Activated naive CD8-positive, alpha-beta T cell treated with anti-CD3 and anti-CD28 coated beads, Interleukin-2, amount 10 ng/mL, durations not matched to agents 7 days and 5 days (primary cell): ENCODE measurements around the gene BTN1A1. TPM values are rescaled to one million over a fixed set of nuclear protein-coding genes. Genes with fewer than 3 reads are reported as not detected.
"Not testable (repeated sequence)": the region's sequence is repeated elsewhere in the genome, so short reads cannot be mapped to it uniquely, and the experiment has no call there.

ENCODE experiments used
- ATAC-seq: fragments of 150-1000 bp; cut with Tn5 transposase; one replicate; pipeline ENCODE4 v1.10.0; 2021; ENCODE audit warnings: low read depth, moderate library complexity
- POLR2A ChIA-PET: fragments of 350-600 bp; sonication (Branson Sonifier 250); formaldehyde crosslinking; loops from one replicate; lab custom pipeline; 2021; ENCODE audit warnings: antibody characterized with exemption; lab: Charles Lee
- DNase-seq: peaks from one replicate; pipeline ENCODE4 v3.0.0; 2021
- H3K27ac Mint-ChIP-seq: one replicate; pipeline ENCODE4 v1.8.0; 2022; ENCODE audit warnings: mild to moderate bottlenecking, mixed read lengths
- H3K27me3 Mint-ChIP-seq: one replicate; pipeline ENCODE4 v1.8.0; 2022; ENCODE audit warnings: mild to moderate bottlenecking, moderate library complexity, mixed read lengths
- H3K36me3 Mint-ChIP-seq: one replicate; pipeline ENCODE4 v1.8.0; 2021; ENCODE audit warnings: mild to moderate bottlenecking, mixed read lengths
- H3K4me1 Mint-ChIP-seq: one replicate; pipeline ENCODE4 v1.8.0; 2021; ENCODE audit warnings: mixed read lengths
- H3K4me3 Mint-ChIP-seq: one replicate; pipeline ENCODE4 v1.8.0; 2022; ENCODE audit warnings: mild to moderate bottlenecking, moderate library complexity, mixed read lengths
- H3K9me3 Mint-ChIP-seq: one replicate; pipeline ENCODE4 v1.8.0; 2021; ENCODE audit warnings: mixed read lengths
- total RNA-seq, 2 experiments: library from RNA; stranded (reverse); gene quantifications; one replicate each; pipeline ENCODE4 v1.2.3, GENCODE V29; 2021

Gene BTN1A1
- under 1 TPM in 1 of 2 experiments, not detected in 1; 0.11 TPM for total RNA-seq

GRCh38 chr6:26500102-26500501 is at the start of gene BTN1A1:
Gene BTN1A1, plus strand, starts transcription at chr6:26500303. Its CDS starts 984 bp downstream, at chr6:26501287.
- Mint-ChIP-seq H3K27ac (no peak within 1 kb of the TSS), H3K4me3 (no peak within 1 kb of the TSS), H3K36me3 (no peaks in the 10 kb centered on the region), H3K9me3 (no peaks in the 10 kb centered on the region), H3K4me1 (peaks cover 20% of the 10 kb centered on the region), H3K27me3 (peaks cover 46% of the 10 kb centered on the region)
- DNase-seq (no peak), ATAC-seq (no peak)
- POLR2A ChIA-PET, result no interaction called here

- H3K4me1 Mint-ChIP-seq, result peaks cover 11% of the 10 kb centered on the region
- no peak overlapping the region for H3K4me3 Mint-ChIP-seq
- no peak overlapping the region for H3K27ac Mint-ChIP-seq
- H3K36me3 Mint-ChIP-seq, result peaks cover 31% of the 10 kb centered on the region
- no peak for ATAC-seq
- no peaks in the 10 kb centered on the region for H3K9me3 Mint-ChIP-seq
- H3K27me3 Mint-ChIP-seq, result no peaks in the 10 kb centered on the region
- POLR2A ChIA-PET, result no interaction called here
- no peak for DNase-seq
Observed at GRCh38 chr6:26452631-26453235, 47.4 kb upstream of the BTN1A1 start.

- no peak for ATAC-seq
- no peak for DNase-seq
- H3K4me1 Mint-ChIP-seq, result peaks cover 21% of the 10 kb centered on the region
- no peak overlapping the region for H3K4me3 Mint-ChIP-seq
- H3K27me3 Mint-ChIP-seq, result no peaks in the 10 kb centered on the region
- no peaks in the 10 kb centered on the region for H3K9me3 Mint-ChIP-seq
- peaks cover 25% of the 10 kb centered on the region for H3K36me3 Mint-ChIP-seq
- POLR2A ChIA-PET, result interaction anchor here (0.7 to 2.2 kb wide), 3 partner anchors 19 to 122 kb away, joined by 3 to 8 read pairs (median 5); partner anchors contain the start of gene HMGN4
- no peak overlapping the region for H3K27ac Mint-ChIP-seq
Observed at GRCh38 chr6:26454631-26455030, 45.5 kb upstream of the BTN1A1 start.

GRCh38 chr6:26455357-26455970 is 44.6 kb upstream of the BTN1A1 start:
- no peaks in the 10 kb centered on the region for H3K27me3 Mint-ChIP-seq
- no peaks in the 10 kb centered on the region for H3K9me3 Mint-ChIP-seq
- POLR2A ChIA-PET, result interaction anchor here (0.6 to 2.2 kb wide), 3 partner anchors 18 to 83 kb away, joined by 3 to 8 read pairs (median 6); partner anchors contain the start of gene HMGN4
- peaks cover 30% of the 10 kb centered on the region for H3K4me1 Mint-ChIP-seq
- no peak overlapping the region for H3K4me3 Mint-ChIP-seq
- DNase-seq (no peak), ATAC-seq (no peak)
- H3K27ac Mint-ChIP-seq, result peak overlapping the region; percentile 5
- H3K36me3 Mint-ChIP-seq, result peaks cover 25% of the 10 kb centered on the region

- ATAC-seq, result peak; percentile 12
- Mint-ChIP-seq H3K36me3 (peaks cover 28% of the 10 kb centered on the region), H3K9me3 (no peaks in the 10 kb centered on the region), H3K27me3 (no peaks in the 10 kb centered on the region), H3K4me3 (peak overlapping the region; percentile 96), H3K4me1 (peaks cover 40% of the 10 kb centered on the region), H3K27ac (peak overlapping the region; percentile 93)
- POLR2A ChIA-PET, result interaction anchor here (1.2 kb wide), 1 partner anchor 17 kb away, joined by 10 read pairs; no protein-coding TSS in a partner anchor
- DNase-seq, result no peak
Observed at GRCh38 chr6:26457264-26457805, 42.8 kb upstream of the BTN1A1 start.

GRCh38 chr6:26457806-26458688 is 42.1 kb upstream of the BTN1A1 start, which contains the start of gene BTN2A1:
Gene BTN2A1, plus strand, starts transcription at chr6:26457955. Its CDS starts 682 bp downstream, at chr6:26458637.
- H3K36me3 Mint-ChIP-seq, result peaks cover 34% of the 10 kb centered on the region
- peak; percentile 68 for DNase-seq
- peak; percentile 97 for ATAC-seq
- H3K4me3 Mint-ChIP-seq, result peak within 1 kb of the TSS; percentile 96
- H3K4me1 Mint-ChIP-seq, result peaks cover 43% of the 10 kb centered on the region
- H3K27me3 Mint-ChIP-seq, result no peaks in the 10 kb centered on the region
- POLR2A ChIA-PET, result interaction anchor here (1.2 kb wide), 1 partner anchor 16 kb away, joined by 10 read pairs; no protein-coding TSS in a partner anchor
- H3K27ac Mint-ChIP-seq, result peak within 1 kb of the TSS; percentile 93
- H3K9me3 Mint-ChIP-seq, result no peaks in the 10 kb centered on the region

GRCh38 chr6:26459023-26459810 is 40.9 kb upstream of the BTN1A1 start:
- Mint-ChIP-seq H3K4me3 (peak overlapping the region; percentile 76), H3K36me3 (peaks cover 44% of the 10 kb centered on the region), H3K27me3 (no peaks in the 10 kb centered on the region), H3K4me1 (peaks cover 49% of the 10 kb centered on the region), H3K27ac (peak overlapping the region; percentile 74), H3K9me3 (no peaks in the 10 kb centered on the region)
- ATAC-seq (no peak), DNase-seq (no peak)
- POLR2A ChIA-PET, result no interaction called here

- H3K27me3 Mint-ChIP-seq, H3K27ac Mint-ChIP-seq, DNase-seq, H3K4me3 Mint-ChIP-seq, ATAC-seq, H3K9me3 Mint-ChIP-seq, POLR2A ChIA-PET: not testable (repeated sequence)
- Mint-ChIP-seq H3K4me1 (peaks cover 52% of the 10 kb centered on the region), H3K36me3 (peaks cover 59% of the 10 kb centered on the region)
Observed at GRCh38 chr6:26461353-26461752, 38.8 kb upstream of the BTN1A1 start.

- Mint-ChIP-seq H3K27ac (peak overlapping the region; percentile 5), H3K9me3 (no peaks in the 10 kb centered on the region), H3K4me3 (no peak overlapping the region), H3K27me3 (no peaks in the 10 kb centered on the region), H3K36me3 (peaks cover 77% of the 10 kb centered on the region), H3K4me1 (peaks cover 38% of the 10 kb centered on the region)
- ATAC-seq (no peak), DNase-seq (no peak)
- POLR2A ChIA-PET, result interaction anchor here (0.8 kb wide), 1 partner anchor 16 kb away, joined by 3 read pairs; no protein-coding TSS in a partner anchor
Observed at GRCh38 chr6:26464014-26464413, 36.1 kb upstream of the BTN1A1 start.

- POLR2A ChIA-PET, result interaction anchor here (0.8 kb wide), 2 partner anchors 15 to 32 kb away, joined by 3 read pairs; no protein-coding TSS in a partner anchor
- H3K27ac Mint-ChIP-seq, result peak overlapping the region; percentile 5
- no peaks in the 10 kb centered on the region for H3K27me3 Mint-ChIP-seq
- H3K4me1 Mint-ChIP-seq, result peaks cover 34% of the 10 kb centered on the region
- DNase-seq (no peak), ATAC-seq (no peak)
- no peak overlapping the region for H3K4me3 Mint-ChIP-seq
- peaks cover 76% of the 10 kb centered on the region for H3K36me3 Mint-ChIP-seq
- H3K9me3 Mint-ChIP-seq, result no peaks in the 10 kb centered on the region
Observed at GRCh38 chr6:26464416-26465131, 35.5 kb upstream of the BTN1A1 start.

GRCh38 chr6:26465776-26466175 is 34.3 kb upstream of the BTN1A1 start:
- H3K9me3 Mint-ChIP-seq, result no peaks in the 10 kb centered on the region
- DNase-seq, result no peak
- ATAC-seq, result no peak
- H3K4me3 Mint-ChIP-seq, result no peak overlapping the region
- H3K36me3 Mint-ChIP-seq, result peaks cover 69% of the 10 kb centered on the region
- no peaks in the 10 kb centered on the region for H3K27me3 Mint-ChIP-seq
- H3K27ac Mint-ChIP-seq, result no peak overlapping the region
- peaks cover 23% of the 10 kb centered on the region for H3K4me1 Mint-ChIP-seq
- POLR2A ChIA-PET, result no interaction called here

- DNase-seq, result no peak
- Mint-ChIP-seq H3K4me1 (peaks cover 23% of the 10 kb centered on the region), H3K27ac (peak overlapping the region; percentile 22), H3K36me3 (peaks cover 64% of the 10 kb centered on the region), H3K27me3 (no peaks in the 10 kb centered on the region), H3K4me3 (no peak overlapping the region), H3K9me3 (peaks cover 8% of the 10 kb centered on the region)
- ATAC-seq, result no peak
- POLR2A ChIA-PET, result no interaction called here
Observed at GRCh38 chr6:26468829-26469228, 31.3 kb upstream of the BTN1A1 start.
